MCF 10A (cell line): ENCODE data around the gene FAHD1. TPM values are rescaled to one million over a fixed set of nuclear protein-coding genes. Genes with fewer than 3 reads are reported as not detected.

Experiments
- BruUV-seq: library from RNA; stranded (reverse); fragments of 400-500 nt; replicated peaks from 2 replicates; lab custom pipeline; 2021; lab: Mats Ljungman, UMichigan
- CTCF ChIA-PET: fragments of 300-600 bp; sonication (Branson Sonifier 250); formaldehyde crosslinking; extraction: SDS; loops from one replicate; lab custom pipeline; 2021; ENCODE audit warnings: antibody characterized with exemption, inconsistent platforms; lab: Yijun Ruan, JAX
- POLR2A ChIA-PET: fragments of 300-600, 350-650 bp; sonication (Branson Sonifier 250); formaldehyde crosslinking; extraction: SDS; loops from one replicate; lab custom pipeline; 2020; ENCODE audit warnings: antibody characterized with exemption, inconsistent platforms; lab: Yijun Ruan, JAX
- DNase-seq: peaks from one replicate; pipeline ENCODE4 v3.0.0-alpha.2; 2018; ENCODE audit not compliant: unreplicated experiment
- H3K27ac Mint-ChIP-seq: one replicate; pipeline ENCODE4 v1.8.0; 2022; ENCODE audit warnings: mild to moderate bottlenecking, low read depth, mixed read lengths; ENCODE audit not compliant: unreplicated experiment
- H3K27me3 Mint-ChIP-seq: one replicate; pipeline ENCODE4 v1.8.0; 2022; ENCODE audit warnings: mixed read lengths; ENCODE audit not compliant: insufficient read depth, unreplicated experiment
- H3K36me3 Mint-ChIP-seq: one replicate; pipeline ENCODE4 v1.8.0; 2022; ENCODE audit warnings: mild to moderate bottlenecking, moderate library complexity, mixed read lengths; ENCODE audit not compliant: insufficient read depth, unreplicated experiment
- H3K4me1 Mint-ChIP-seq: one replicate; pipeline ENCODE4 v1.8.0; 2022; ENCODE audit warnings: mixed read lengths; ENCODE audit not compliant: insufficient read depth, unreplicated experiment
- H3K4me3 Mint-ChIP-seq: one replicate; pipeline ENCODE4 v1.8.0; 2022; ENCODE audit warnings: mild to moderate bottlenecking, moderate library complexity, mixed read lengths; ENCODE audit not compliant: unreplicated experiment
- H3K9me3 Mint-ChIP-seq: one replicate; pipeline ENCODE4 v1.8.0; 2022; ENCODE audit warnings: mixed read lengths; ENCODE audit not compliant: unreplicated experiment
- CTCF ChIP-seq: fragments of 200-600 bp; IDR thresholded peaks from one replicate; pipeline ENCODE4 v1.8.0; 2022; ENCODE audit warnings: antibody characterized with exemption, mild to moderate bottlenecking; ENCODE audit not compliant: unreplicated experiment
- intact Hi-C: fragments of 100-400 bp; cut with micrococcal nuclease; formaldehyde crosslinking; loops from 2 replicates; pipeline ENCODE4 v1.14.1; 2022
- total RNA-seq: library from RNA; stranded (reverse); gene quantifications from 2 replicates; pipeline ENCODE4 v1.2.3, GENCODE V29; 2022

The FAHD1 gene
- total RNA-seq, 1 experiment from 2014 or later = 21.4 TPM

- no peak overlapping the region for H3K4me3 Mint-ChIP-seq
- no TSS peak for BruUV-seq
- ChIA-PET CTCF (interaction anchor here (1.4 kb wide), 1 partner anchor 17 kb away, joined by 8 read pairs; no protein-coding TSS in a partner anchor), POLR2A (no interaction called here)
- no peak for DNase-seq
- no peaks in the 10 kb centered on the region for H3K36me3 Mint-ChIP-seq
- intact Hi-C loops = no loop called here
- H3K27me3 Mint-ChIP-seq = no peaks in the 10 kb centered on the region
- H3K27ac Mint-ChIP-seq = no peak overlapping the region
- TF ChIP-seq CTCF = no peak
- no peaks in the 10 kb centered on the region for H3K4me1 Mint-ChIP-seq
- H3K9me3 Mint-ChIP-seq = no peaks in the 10 kb centered on the region
These were observed 19.4 kb downstream of the FAHD1 start for GRCh38 chr16:1846416-1846815.

GRCh38 chr16:1850981-1851380 lies 24.0 kb downstream of the FAHD1 start:
- H3K27me3 Mint-ChIP-seq = peaks cover 9% of the 10 kb centered on the region
- intact Hi-C loops = no loop called here
- ChIA-PET POLR2A (no interaction called here), CTCF (no interaction called here)
- H3K4me3 Mint-ChIP-seq = no peak overlapping the region
- no peaks in the 10 kb centered on the region for H3K9me3 Mint-ChIP-seq
- DNase-seq = no peak
- H3K36me3 Mint-ChIP-seq = no peaks in the 10 kb centered on the region
- H3K27ac Mint-ChIP-seq = no peak overlapping the region
- TF ChIP-seq CTCF = no peak
- no peaks in the 10 kb centered on the region for H3K4me1 Mint-ChIP-seq
- no TSS peak for BruUV-seq

- no peak for TF ChIP-seq CTCF
- DNase-seq = no peak
- CTCF ChIA-PET = interaction anchor here (0.6 kb wide), 1 partner anchor 18 kb away, joined by 3 read pairs; no protein-coding TSS in a partner anchor
- Mint-ChIP-seq H3K36me3 (no peaks in the 10 kb centered on the region), H3K27me3 (peaks cover 12% of the 10 kb centered on the region), H3K4me3 (no peak overlapping the region), H3K4me1 (no peaks in the 10 kb centered on the region), H3K9me3 (no peaks in the 10 kb centered on the region), H3K27ac (no peak overlapping the region)
- intact Hi-C loops = no loop called here
- no TSS peak for BruUV-seq
- POLR2A ChIA-PET = no interaction called here
These were observed 24.8 kb downstream of the FAHD1 start for GRCh38 chr16:1851793-1852192.

- ChIA-PET CTCF (interaction anchor here (0.5 to 0.8 kb wide), 2 partner anchors 22 to 315 kb away, joined by 3 read pairs; no protein-coding TSS in a partner anchor), POLR2A (interaction anchor here (0.7 to 0.9 kb wide), 2 partner anchors 30 to 128 kb away, joined by 3 to 4 read pairs; partner anchors contain the start of gene FAHD1)
- no peaks in the 10 kb centered on the region for H3K4me1 Mint-ChIP-seq
- no peaks in the 10 kb centered on the region for H3K36me3 Mint-ChIP-seq
- H3K9me3 Mint-ChIP-seq = no peaks in the 10 kb centered on the region
- peaks cover 54% of the 10 kb centered on the region for H3K27me3 Mint-ChIP-seq
- no peak overlapping the region for H3K27ac Mint-ChIP-seq
- intact Hi-C loops = no loop called here
- DNase-seq = no peak
- TF ChIP-seq CTCF = no peak
- no peak overlapping the region for H3K4me3 Mint-ChIP-seq
- BruUV-seq = no TSS peak
These were observed 30.6 kb downstream of the FAHD1 start for GRCh38 chr16:1857433-1858097.
